ENCODE data around the gene PLA2G7.

PLA2G7 gene

GRCh38 chr6:46676604-46677313 lies 58.4 kb downstream of the PLA2G7 start:
- Mint-ChIP-seq H3K4me3 (no peak overlapping the region), H3K27me3 (no peaks in the 10 kb centered on the region), H3K9me3 (no peaks in the 10 kb centered on the region), H3K4me1 (no peaks in the 10 kb centered on the region), H3K27ac (no peak overlapping the region)
- DNase-seq (no peak), ATAC-seq (no peak)

DNA sequence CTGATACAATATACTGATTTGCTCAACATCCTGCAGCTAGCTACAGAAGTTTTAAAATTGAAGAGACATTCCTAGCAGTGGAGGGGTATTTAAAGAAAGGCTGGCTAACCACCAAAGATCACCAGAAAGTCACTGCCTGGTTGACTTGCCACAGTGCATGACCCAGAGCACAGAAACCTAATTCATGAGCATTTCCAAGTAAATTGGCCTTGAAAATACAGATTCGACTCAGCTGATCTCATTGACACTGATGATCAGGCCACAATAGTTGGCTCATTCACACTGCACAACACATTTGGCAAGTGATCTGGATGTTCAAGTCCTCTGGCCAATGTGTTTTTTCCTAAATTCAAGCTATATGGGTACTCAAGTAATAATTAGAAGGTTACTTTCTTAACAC lies 60.8 kb downstream of the PLA2G7 start:
- Mint-ChIP-seq H3K4me3 (no peak overlapping the region), H3K4me1 (no peaks in the 10 kb centered on the region), H3K9me3 (no peaks in the 10 kb centered on the region), H3K27me3 (no peaks in the 10 kb centered on the region), H3K27ac (no peak overlapping the region)
- peak; percentile 45 for ATAC-seq
- no peak for DNase-seq

DNA sequence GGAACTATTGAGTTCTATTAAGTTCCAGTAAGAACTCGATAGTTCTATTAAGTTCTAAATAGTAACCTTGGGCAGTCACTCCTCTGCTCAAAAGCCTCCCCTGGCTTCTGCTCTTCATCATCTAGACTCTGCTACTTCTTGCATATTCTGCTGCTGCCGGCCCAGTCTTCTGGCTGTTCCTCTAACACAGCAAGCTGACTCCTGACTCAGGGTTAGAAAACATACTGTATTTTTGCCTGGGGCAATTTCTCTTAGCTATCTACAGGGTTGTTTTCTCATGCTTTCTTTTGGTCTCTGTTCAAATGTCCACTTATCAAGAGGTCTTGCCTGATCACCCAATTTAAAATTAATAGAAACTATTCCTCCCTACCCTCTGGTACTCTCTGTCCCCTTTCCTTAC lies 67.8 kb downstream of the PLA2G7 start:
- Mint-ChIP-seq H3K4me1 (no peaks in the 10 kb centered on the region), H3K9me3 (no peaks in the 10 kb centered on the region)
- no peak for ATAC-seq

DNA sequence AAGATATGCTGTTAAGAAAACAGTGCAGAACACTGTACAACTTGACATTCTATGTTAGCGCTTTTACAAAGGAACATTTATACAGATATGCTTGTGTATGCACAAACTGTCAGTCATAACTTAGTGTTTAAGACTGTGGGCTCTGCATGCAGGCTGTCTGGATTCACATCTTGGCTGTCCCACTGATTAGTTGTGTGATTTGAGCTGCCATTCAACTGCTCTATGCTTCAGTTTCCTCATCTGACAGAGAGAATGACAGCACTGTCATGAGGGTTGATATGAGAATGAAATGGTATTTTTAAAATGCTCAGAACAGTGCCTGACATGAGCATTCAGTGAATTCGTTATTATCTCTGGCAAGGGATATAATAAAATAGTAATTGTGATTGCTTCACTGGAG lies 73.7 kb downstream of the PLA2G7 start:
- Mint-ChIP-seq H3K27me3 (no peaks in the 10 kb centered on the region), H3K4me3 (no peak overlapping the region), H3K9me3 (no peaks in the 10 kb centered on the region), H3K27ac (no peak overlapping the region), H3K4me1 (no peaks in the 10 kb centered on the region)
- DNase-seq, result no peak
- no peak for ATAC-seq

More for the DNA sequence above, 67.8 kb downstream of the PLA2G7 start:
- Mint-ChIP-seq H3K4me3 (no peak overlapping the region), H3K27ac (no peak overlapping the region), H3K27me3 (no peaks in the 10 kb centered on the region)
- DNase-seq, result no peak

- peaks cover 21% of the 10 kb centered on the region for H3K27me3 Mint-ChIP-seq
- H3K4me3 Mint-ChIP-seq, result no peak overlapping the region
- peaks cover 11% of the 10 kb centered on the region for H3K4me1 Mint-ChIP-seq
- H3K9me3 Mint-ChIP-seq, result no peaks in the 10 kb centered on the region
- ATAC-seq (no peak), DNase-seq (no peak)
- no peak overlapping the region for H3K27ac Mint-ChIP-seq
These were observed 77.5 kb downstream of the PLA2G7 start for GRCh38 chr6:46657642-46658041.

- Mint-ChIP-seq H3K4me1 (peaks cover 19% of the 10 kb centered on the region), H3K4me3 (no peak overlapping the region), H3K27ac (no peak overlapping the region), H3K9me3 (no peaks in the 10 kb centered on the region), H3K27me3 (peaks cover 30% of the 10 kb centered on the region)
- ATAC-seq (no peak), DNase-seq (no peak)
These were observed 79.4 kb downstream of the PLA2G7 start for GRCh38 chr6:46655803-46656202.
